HCT116 (cell line): ENCODE data around the gene ZFYVE27. TPM values are rescaled to one million over a fixed set of nuclear protein-coding genes. Genes with fewer than 3 reads are reported as not detected.

Experiments
- ATAC-seq: fragments of 200-7000 bp; cut with Tn5 transposase; 2 replicates; pipeline ENCODE4 v1.9.1; 2020; ENCODE audit warnings: mild to moderate bottlenecking, moderate library complexity
- BruUV-seq: library from RNA; stranded (reverse); fragments of 400-500 nt; replicated peaks from 2 replicates; lab custom pipeline; 2021; lab: Mats Ljungman, UMichigan
- CTCF ChIA-PET: fragments of 300-600 bp; sonication (Branson Sonifier 250); formaldehyde crosslinking; loops from one replicate; lab custom pipeline; 2021; ENCODE audit warnings: antibody characterized with exemption; lab: Charles Lee
- POLR2A ChIA-PET: fragments of 300-600, 350-600 bp; sonication (Branson Sonifier 250); formaldehyde crosslinking; loops from one replicate; lab custom pipeline; 2021; ENCODE audit warnings: antibody characterized with exemption; lab: Charles Lee
- RAD21 ChIA-PET, 2 experiments: fragments of 300-600 bp; sonication (Branson Sonifier 250); formaldehyde crosslinking; loops; one replicate each; lab custom pipeline; 2023; ENCODE audit warnings: low total read pairs in 2 of 2; ENCODE audit not compliant: uncharacterized antibody in 2 of 2, unreplicated experiment in 2 of 2, low non-redundant PET in 1 of 2; lab: Charles Lee
- DNase-seq: peaks from one replicate; pipeline ENCODE4 v3.0.0-alpha.2; 2010; ENCODE audit warnings: low read depth, low spot score
- H2AFZ ChIP-seq: fragments of 200-600 bp; shearing (Covaris generic), sonication (generic); 2 replicates; pipeline ENCODE4 v1.6.1; 2017; ENCODE audit warnings: low read depth, mixed run types, mixed read lengths, antibody characterized with exemption, low read length; ENCODE audit not compliant: poor library complexity, severe bottlenecking
- H3K27ac ChIP-seq: 2 replicates; pipeline ENCODE4 v1.5.1; 2012; ENCODE audit warnings: low read depth, low read length
- H3K27me3 ChIP-seq: fragments of 200-600 bp; sonication (generic); 2 replicates; pipeline ENCODE4 v1.6.1; 2016; ENCODE audit warnings: mixed run types, low read length, mixed read lengths; ENCODE audit not compliant: insufficient read depth
- H3K36me3 ChIP-seq, 2 experiments: fragments of 200-500 bp in 1 of 2; fragments of 200-600 bp in 1 of 2; sonication (Bioruptor generic) in 1 of 2; sonication (generic) in 1 of 2; 2 replicates each; pipeline versions ENCODE4 v1.5.1 to v1.6.1; 2014 to 2016; ENCODE audit warnings: low read length in 2 of 2, inconsistent platforms in 1 of 2, mixed read lengths in 1 of 2, mixed run types in 1 of 2; ENCODE audit not compliant: insufficient read depth in 2 of 2, control insufficient read depth in 1 of 2
- H3K4me1 ChIP-seq, 2 experiments: fragments of 200-600 bp in 1 of 2; sonication (generic) in 1 of 2; 2 replicates each; pipeline versions ENCODE4 v1.5.1 to v1.6.1; 2012 to 2017; ENCODE audit warnings: low read length in 2 of 2, inconsistent platforms in 1 of 2, mild to moderate bottlenecking in 1 of 2, mixed read lengths in 1 of 2, mixed run types in 1 of 2, moderate library complexity in 1 of 2; ENCODE audit not compliant: insufficient read depth in 2 of 2, control insufficient read depth in 1 of 2
- H3K4me2 ChIP-seq: fragments of 200-600 bp; sonication (generic); 2 replicates; pipeline ENCODE4 v1.6.1; 2017; ENCODE audit warnings: mixed run types, low read length, mixed read lengths
- H3K4me3 ChIP-seq, 2 experiments: fragments of 200-600 bp in 1 of 2; sonication (generic) in 1 of 2; replicated peaks in 1 of 2; 2 replicates each; pipeline ENCODE4 v1.5.1; 2011 to 2016; ENCODE audit warnings: low read length in 2 of 2, control low read depth in 1 of 2, low read depth in 1 of 2, mild to moderate bottlenecking in 1 of 2, mixed read lengths in 1 of 2, mixed run types in 1 of 2
- H3K79me2 ChIP-seq: fragments of 200-600 bp; sonication (generic); 2 replicates; pipeline ENCODE4 v1.6.1; 2017; ENCODE audit warnings: mild to moderate bottlenecking, mixed run types, low read length, moderate library complexity, mixed read lengths; ENCODE audit not compliant: insufficient read depth
- H3K9ac ChIP-seq: fragments of 200-600 bp; sonication (generic); 2 replicates; pipeline ENCODE4 v1.6.1; 2016; ENCODE audit warnings: low read length, mixed read lengths
- H3K9me2 ChIP-seq: fragments of 200-600 bp; sonication (generic), shearing (Covaris generic); 2 replicates; pipeline ENCODE4 v1.6.1; 2017; ENCODE audit warnings: mixed run types, mild to moderate bottlenecking, moderate library complexity; ENCODE audit not compliant: insufficient read depth
- H3K9me3 ChIP-seq, 2 experiments: fragments of 200-500 bp in 1 of 2; fragments of 200-600 bp in 1 of 2; sonication (Bioruptor generic) in 1 of 2; sonication (generic) in 1 of 2; 2 replicates each; pipeline ENCODE4 v1.6.1; 2014 to 2017; ENCODE audit warnings: low read length in 2 of 2, mixed read lengths in 2 of 2, inconsistent platforms in 1 of 2, low read depth in 1 of 2, mild to moderate bottlenecking in 1 of 2, mixed run types in 1 of 2, moderate library complexity in 1 of 2; ENCODE audit not compliant: control insufficient read depth in 1 of 2, insufficient read depth in 1 of 2
- H4K20me1 ChIP-seq: fragments of 200-600 bp; sonication (generic), shearing (Covaris generic); 2 replicates; pipeline ENCODE4 v1.6.1; 2017; ENCODE audit warnings: mixed run types, mild to moderate bottlenecking, moderate library complexity; ENCODE audit not compliant: insufficient read depth
- ATF3 ChIP-seq: IDR thresholded peaks from 2 replicates; pipeline ENCODE4 v1.6.1; 2012
- CBX3 ChIP-seq: IDR thresholded peaks from 2 replicates; pipeline ENCODE4 v1.6.1; 2012; ENCODE audit warnings: low read depth
- ELF1 ChIP-seq: IDR thresholded peaks from 2 replicates; pipeline ENCODE4 v1.6.1; 2012; ENCODE audit warnings: low read depth, borderline replicate concordance
- POLR2A ChIP-seq: IDR thresholded peaks from 2 replicates; pipeline ENCODE4 v1.7.0; 2011; ENCODE audit warnings: borderline replicate concordance; ENCODE audit not compliant: insufficient read depth, insufficient read length; ENCODE audit errors: extremely low read depth
- RAD21 ChIP-seq: IDR thresholded peaks from 2 replicates; pipeline ENCODE4 v1.6.1; 2012; ENCODE audit warnings: low read depth, mild to moderate bottlenecking
- SP1 ChIP-seq: IDR thresholded peaks from 2 replicates; pipeline ENCODE4 v1.6.1; 2012; ENCODE audit warnings: low read depth
- TCF7L2 ChIP-seq: IDR thresholded peaks from 2 replicates; pipeline ENCODE4 v1.7.0; 2011; ENCODE audit warnings: borderline replicate concordance, inconsistent platforms; ENCODE audit not compliant: insufficient read depth, insufficient read length; ENCODE audit errors: extremely low read depth
- YY1 ChIP-seq: IDR thresholded peaks from 2 replicates; pipeline ENCODE4 v1.6.1; 2011; ENCODE audit warnings: low read length, low read depth, moderate library complexity, mild to moderate bottlenecking; ENCODE audit not compliant: insufficient replicate concordance; ENCODE audit errors: extremely low read depth
- ZFX ChIP-seq: fragments of 450-650 bp; IDR thresholded peaks from 2 replicates; pipeline ENCODE4 v1.6.1; 2017
- intact Hi-C: fragments of 100-400 bp; cut with micrococcal nuclease; formaldehyde crosslinking; loops from 2 replicates; pipeline ENCODE4 v1.10.0; 2022
- total RNA-seq: library from RNA; stranded (reverse); gene quantifications from one replicate; pipeline ENCODE4 v1.2.1, GENCODE V29; 2021; ENCODE audit not compliant: unreplicated experiment
- TF ChIP-seq, protein P1 (sequence below), 3 experiments: fragments of 200-600 bp in 1 of 3; sonication (generic) in 1 of 3; IDR thresholded peaks in 2 of 3; conservative IDR thresholded peaks in 1 of 3; 2 replicates each; pipeline ENCODE4 v1.5.1; 2012 to 2017; ENCODE audit warnings: low read depth in 2 of 3, low read length in 2 of 3, antibody characterized with exemption in 1 of 3, borderline replicate concordance in 1 of 3, control low read depth in 1 of 3, mild to moderate bottlenecking in 1 of 3, mixed read lengths in 1 of 3, mixed run types in 1 of 3, moderate library complexity in 1 of 3; ENCODE audit not compliant: insufficient read depth in 1 of 3

The ZFYVE27 gene
- total RNA-seq, 1 experiment from 2014 or later = 28.4 TPM

DNA sequence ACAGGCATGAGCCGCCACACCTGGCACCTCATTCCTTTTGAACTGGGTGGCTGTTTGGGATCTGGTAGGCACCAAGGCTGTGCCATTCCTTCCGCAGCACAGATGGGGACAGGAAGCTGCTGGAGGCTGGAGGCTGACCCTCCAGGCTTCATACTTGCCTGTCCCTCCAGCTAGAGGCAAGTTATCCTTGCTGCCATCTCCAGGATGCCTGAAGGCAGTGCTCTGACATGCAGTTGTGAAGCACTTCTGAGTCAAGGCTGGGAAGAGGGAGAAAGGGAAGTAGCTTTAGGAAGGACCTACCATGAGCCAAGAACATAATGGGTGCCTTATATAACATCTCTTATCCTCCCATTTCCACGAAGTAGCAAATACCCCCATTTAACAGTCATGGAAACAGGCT is 13.9 kb upstream of the ZFYVE27 start:
- Histone ChIP-seq H4K20me1 (no peaks in the 10 kb centered on the region), H3K9me2 (no peaks in the 10 kb centered on the region), H3K79me2 (no peaks in the 10 kb centered on the region), H3K9me3 (no peaks in the 10 kb centered on the region), H3K27ac (no peak overlapping the region), H3K27me3 (no peaks in the 10 kb centered on the region), H3K9ac (no peak overlapping the region), H3K4me2 (no peak overlapping the region), H2AFZ (no peak overlapping the region), H3K4me1 (peaks cover 21 to 30% of the 10 kb centered on the region in 2 experiments), H3K36me3 (peaks cover 0 to 2% of the 10 kb centered on the region in 2 experiments; a peak in 1 of 4 replicates), H3K4me3 (no peak overlapping the region)
- intact Hi-C loops = no loop called here
- TF ChIP-seq, protein P1, sequence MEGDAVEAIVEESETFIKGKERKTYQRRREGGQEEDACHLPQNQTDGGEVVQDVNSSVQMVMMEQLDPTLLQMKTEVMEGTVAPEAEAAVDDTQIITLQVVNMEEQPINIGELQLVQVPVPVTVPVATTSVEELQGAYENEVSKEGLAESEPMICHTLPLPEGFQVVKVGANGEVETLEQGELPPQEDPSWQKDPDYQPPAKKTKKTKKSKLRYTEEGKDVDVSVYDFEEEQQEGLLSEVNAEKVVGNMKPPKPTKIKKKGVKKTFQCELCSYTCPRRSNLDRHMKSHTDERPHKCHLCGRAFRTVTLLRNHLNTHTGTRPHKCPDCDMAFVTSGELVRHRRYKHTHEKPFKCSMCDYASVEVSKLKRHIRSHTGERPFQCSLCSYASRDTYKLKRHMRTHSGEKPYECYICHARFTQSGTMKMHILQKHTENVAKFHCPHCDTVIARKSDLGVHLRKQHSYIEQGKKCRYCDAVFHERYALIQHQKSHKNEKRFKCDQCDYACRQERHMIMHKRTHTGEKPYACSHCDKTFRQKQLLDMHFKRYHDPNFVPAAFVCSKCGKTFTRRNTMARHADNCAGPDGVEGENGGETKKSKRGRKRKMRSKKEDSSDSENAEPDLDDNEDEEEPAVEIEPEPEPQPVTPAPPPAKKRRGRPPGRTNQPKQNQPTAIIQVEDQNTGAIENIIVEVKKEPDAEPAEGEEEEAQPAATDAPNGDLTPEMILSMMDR (IDR thresholded peaks at IDR 0.05 in 2 of 3, conservative IDR thresholded peaks at IDR 0.05 in 1 of 3; ENCODE audit: borderline replicate concordance in 1 of 3, insufficient read depth in 1 of 3, low read depth in 2 of 3, low read length in 2 of 3) = no peak
- TF ChIP-seq YY1 = no peak
- no peak for TF ChIP-seq SP1
- no peak for TF ChIP-seq ZFX
- TF ChIP-seq ATF3 = no peak
- TF ChIP-seq ELF1 = no peak
- no peak for TF ChIP-seq TCF7L2
- TF ChIP-seq CBX3 = no peak
- no peak for TF ChIP-seq RAD21
- no peak for TF ChIP-seq POLR2A
- no TSS peak for BruUV-seq
- ATAC-seq = no peak
- DNase-seq = no peak
- ChIA-PET RAD21 (interaction anchor here in 1 of 2 experiments (1.6 kb wide), 1 partner anchor 14 kb away, joined by 6 read pairs; no protein-coding TSS in a partner anchor), POLR2A (interaction anchor here (2.1 kb wide), 1 partner anchor 9 kb away, joined by 12 read pairs; the partner anchor contains the start of gene MARVELD1), CTCF (interaction anchor here (2.1 kb wide), 1 partner anchor 13 kb away, joined by 9 read pairs; no protein-coding TSS in a partner anchor)
